ENCODE measurements around the gene RNF157. TPM values are rescaled to one million over a fixed set of nuclear protein-coding genes. Genes with fewer than 3 reads are reported as not detected.

The RNF157 gene
- total and polyA plus RNA-seq, 9 of the 15 experiments (the other 6 are each of a cell fraction or from before 2014, with no cell fraction given): 8.1 to 31.7 (median 20.8) TPM

DNA sequence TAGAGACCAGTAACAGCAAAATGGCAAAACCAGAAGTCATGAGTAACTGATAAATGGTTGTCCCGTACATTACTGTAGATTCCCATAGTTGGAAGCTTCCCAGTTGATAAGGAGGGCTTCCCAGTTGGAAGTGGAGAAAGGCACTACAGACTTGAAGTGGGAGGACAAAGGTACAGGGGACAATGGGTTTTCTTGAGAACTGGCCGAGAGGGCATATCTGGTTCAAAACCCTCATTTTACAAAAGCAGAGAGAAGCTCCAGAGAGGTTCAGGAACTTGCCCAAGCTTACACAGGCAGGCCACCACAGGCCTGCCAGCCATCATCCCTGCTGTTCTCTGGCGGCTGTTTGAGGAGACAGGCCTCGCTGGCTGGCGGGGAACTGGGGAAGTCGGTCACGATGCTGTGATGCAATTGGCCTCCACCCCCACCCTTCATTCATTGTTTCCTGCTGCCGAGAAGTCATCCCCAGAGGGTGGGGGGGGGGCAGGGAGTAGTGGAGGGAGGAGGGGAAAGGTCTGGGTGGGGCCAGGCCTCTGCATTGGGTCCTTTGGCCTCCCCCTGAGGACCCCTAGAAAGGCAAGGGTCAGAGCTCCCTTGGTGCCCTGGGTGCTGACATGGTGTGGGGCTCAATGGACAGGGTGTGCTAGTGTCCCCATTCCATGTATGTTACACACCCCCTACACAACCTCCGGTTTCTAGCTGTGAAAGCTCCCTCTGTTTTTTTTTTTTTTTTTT, 27.9 kb upstream of the RNF157 start (continued):
- no peak for TF ChIP-seq WHSC1 (IDR thresholded peaks at IDR 0.05; ENCODE audit: low read length)
- no peak for TF ChIP-seq ZNF76 (CRISPR knock-in tag; IDR thresholded peaks at IDR 0.05; ENCODE audit: borderline replicate concordance)
- TF ChIP-seq RHOXF2B (CRISPR knock-in tag; conservative IDR thresholded peaks at IDR 0.05): no peak
- TF ChIP-seq SREBF2 (CRISPR knock-in tag; IDR thresholded peaks at IDR 0.05): no peak
- TF ChIP-seq, protein P1, sequence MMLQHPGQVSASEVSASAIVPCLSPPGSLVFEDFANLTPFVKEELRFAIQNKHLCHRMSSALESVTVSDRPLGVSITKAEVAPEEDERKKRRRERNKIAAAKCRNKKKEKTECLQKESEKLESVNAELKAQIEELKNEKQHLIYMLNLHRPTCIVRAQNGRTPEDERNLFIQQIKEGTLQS (IDR thresholded peaks at IDR 0.05): peak; percentile 93
- TF ChIP-seq, protein P1 (CRISPR knock-in tag; conservative IDR thresholded peaks at IDR 0.05): no peak
- TF ChIP-seq, protein P2, sequence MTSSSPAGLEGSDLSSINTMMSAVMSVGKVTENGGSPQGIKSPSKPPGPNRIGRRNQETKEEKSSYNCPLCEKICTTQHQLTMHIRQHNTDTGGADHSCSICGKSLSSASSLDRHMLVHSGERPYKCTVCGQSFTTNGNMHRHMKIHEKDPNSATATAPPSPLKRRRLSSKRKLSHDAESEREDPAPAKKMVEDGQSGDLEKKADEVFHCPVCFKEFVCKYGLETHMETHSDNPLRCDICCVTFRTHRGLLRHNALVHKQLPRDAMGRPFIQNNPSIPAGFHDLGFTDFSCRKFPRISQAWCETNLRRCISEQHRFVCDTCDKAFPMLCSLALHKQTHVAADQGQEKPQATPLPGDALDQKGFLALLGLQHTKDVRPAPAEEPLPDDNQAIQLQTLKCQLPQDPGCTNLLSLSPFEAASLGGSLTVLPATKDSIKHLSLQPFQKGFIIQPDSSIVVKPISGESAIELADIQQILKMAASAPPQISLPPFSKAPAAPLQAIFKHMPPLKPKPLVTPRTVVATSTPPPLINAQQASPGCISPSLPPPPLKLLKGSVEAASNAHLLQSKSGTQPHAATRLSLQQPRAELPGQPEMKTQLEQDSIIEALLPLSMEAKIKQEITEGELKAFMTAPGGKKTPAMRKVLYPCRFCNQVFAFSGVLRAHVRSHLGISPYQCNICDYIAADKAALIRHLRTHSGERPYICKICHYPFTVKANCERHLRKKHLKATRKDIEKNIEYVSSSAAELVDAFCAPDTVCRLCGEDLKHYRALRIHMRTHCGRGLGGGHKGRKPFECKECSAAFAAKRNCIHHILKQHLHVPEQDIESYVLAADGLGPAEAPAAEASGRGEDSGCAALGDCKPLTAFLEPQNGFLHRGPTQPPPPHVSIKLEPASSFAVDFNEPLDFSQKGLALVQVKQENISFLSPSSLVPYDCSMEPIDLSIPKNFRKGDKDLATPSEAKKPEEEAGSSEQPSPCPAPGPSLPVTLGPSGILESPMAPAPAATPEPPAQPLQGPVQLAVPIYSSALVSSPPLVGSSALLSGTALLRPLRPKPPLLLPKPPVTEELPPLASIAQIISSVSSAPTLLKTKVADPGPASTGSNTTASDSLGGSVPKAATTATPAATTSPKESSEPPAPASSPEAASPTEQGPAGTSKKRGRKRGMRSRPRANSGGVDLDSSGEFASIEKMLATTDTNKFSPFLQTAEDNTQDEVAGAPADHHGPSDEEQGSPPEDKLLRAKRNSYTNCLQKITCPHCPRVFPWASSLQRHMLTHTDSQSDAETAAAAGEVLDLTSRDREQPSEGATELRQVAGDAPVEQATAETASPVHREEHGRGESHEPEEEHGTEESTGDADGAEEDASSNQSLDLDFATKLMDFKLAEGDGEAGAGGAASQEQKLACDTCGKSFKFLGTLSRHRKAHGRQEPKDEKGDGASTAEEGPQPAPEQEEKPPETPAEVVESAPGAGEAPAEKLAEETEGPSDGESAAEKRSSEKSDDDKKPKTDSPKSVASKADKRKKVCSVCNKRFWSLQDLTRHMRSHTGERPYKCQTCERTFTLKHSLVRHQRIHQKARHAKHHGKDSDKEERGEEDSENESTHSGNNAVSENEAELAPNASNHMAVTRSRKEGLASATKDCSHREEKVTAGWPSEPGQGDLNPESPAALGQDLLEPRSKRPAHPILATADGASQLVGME (CRISPR knock-in tag; IDR thresholded peaks at IDR 0.05): no peak
- TF ChIP-seq, protein P3, sequence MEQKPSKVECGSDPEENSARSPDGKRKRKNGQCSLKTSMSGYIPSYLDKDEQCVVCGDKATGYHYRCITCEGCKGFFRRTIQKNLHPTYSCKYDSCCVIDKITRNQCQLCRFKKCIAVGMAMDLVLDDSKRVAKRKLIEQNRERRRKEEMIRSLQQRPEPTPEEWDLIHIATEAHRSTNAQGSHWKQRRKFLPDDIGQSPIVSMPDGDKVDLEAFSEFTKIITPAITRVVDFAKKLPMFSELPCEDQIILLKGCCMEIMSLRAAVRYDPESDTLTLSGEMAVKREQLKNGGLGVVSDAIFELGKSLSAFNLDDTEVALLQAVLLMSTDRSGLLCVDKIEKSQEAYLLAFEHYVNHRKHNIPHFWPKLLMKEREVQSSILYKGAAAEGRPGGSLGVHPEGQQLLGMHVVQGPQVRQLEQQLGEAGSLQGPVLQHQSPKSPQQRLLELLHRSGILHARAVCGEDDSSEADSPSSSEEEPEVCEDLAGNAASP (IDR thresholded peaks at IDR 0.05): no peak
- no peak for TF ChIP-seq EWSR1 (IDR thresholded peaks at IDR 0.05; ENCODE audit: borderline replicate concordance, low read depth, partially characterized antibody)
- TF ChIP-seq SNRNP70 (optimal IDR thresholded peaks at IDR 0.05; ENCODE audit: low read depth, low read length): no peak
- TF ChIP-seq, protein P4, sequence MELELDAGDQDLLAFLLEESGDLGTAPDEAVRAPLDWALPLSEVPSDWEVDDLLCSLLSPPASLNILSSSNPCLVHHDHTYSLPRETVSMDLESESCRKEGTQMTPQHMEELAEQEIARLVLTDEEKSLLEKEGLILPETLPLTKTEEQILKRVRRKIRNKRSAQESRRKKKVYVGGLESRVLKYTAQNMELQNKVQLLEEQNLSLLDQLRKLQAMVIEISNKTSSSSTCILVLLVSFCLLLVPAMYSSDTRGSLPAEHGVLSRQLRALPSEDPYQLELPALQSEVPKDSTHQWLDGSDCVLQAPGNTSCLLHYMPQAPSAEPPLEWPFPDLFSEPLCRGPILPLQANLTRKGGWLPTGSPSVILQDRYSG (tag; conservative IDR thresholded peaks at IDR 0.05; ENCODE audit: low read depth): no peak
- no peak for TF ChIP-seq TEAD1 (CRISPR knock-in tag; IDR thresholded peaks at IDR 0.05)
- peak; percentile 17; the same call in 1 of the 2 replicates for TF ChIP-seq CBFA2T2 (conservative IDR thresholded peaks at IDR 0.05)
- no peak for TF ChIP-seq HNRNPH1 (optimal IDR thresholded peaks at IDR 0.05; ENCODE audit: low read depth, low read length)
- TF ChIP-seq MXI1 (IDR thresholded peaks at IDR 0.05; ENCODE audit: low read depth, low read length): no peak
- 0 out of 2 replicates have a peak, but pooled peaks have one; percentile 42 for TF ChIP-seq NFATC3 (IDR thresholded peaks at IDR 0.05)
- TF ChIP-seq, protein P5, sequence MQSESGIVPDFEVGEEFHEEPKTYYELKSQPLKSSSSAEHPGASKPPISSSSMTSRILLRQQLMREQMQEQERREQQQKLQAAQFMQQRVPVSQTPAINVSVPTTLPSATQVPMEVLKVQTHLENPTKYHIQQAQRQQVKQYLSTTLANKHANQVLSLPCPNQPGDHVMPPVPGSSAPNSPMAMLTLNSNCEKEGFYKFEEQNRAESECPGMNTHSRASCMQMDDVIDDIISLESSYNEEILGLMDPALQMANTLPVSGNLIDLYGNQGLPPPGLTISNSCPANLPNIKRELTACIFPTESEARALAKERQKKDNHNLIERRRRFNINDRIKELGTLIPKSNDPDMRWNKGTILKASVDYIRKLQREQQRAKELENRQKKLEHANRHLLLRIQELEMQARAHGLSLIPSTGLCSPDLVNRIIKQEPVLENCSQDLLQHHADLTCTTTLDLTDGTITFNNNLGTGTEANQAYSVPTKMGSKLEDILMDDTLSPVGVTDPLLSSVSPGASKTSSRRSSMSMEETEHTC (IDR thresholded peaks at IDR 0.05): peak; percentile 83
